HEK293 (cell line): Measurements from ENCODE around the gene C17orf107.

Experiments used
- BCL11A ChIP-seq: fragments of 450-650 bp; formaldehyde crosslinking; IDR thresholded peaks from 2 replicates; pipeline ENCODE4 v1.5.1; 2016; ENCODE audit warnings: low read depth, missing biosample characterization, missing genetic modification characterization
- HOXD13 ChIP-seq: sonication (generic); formaldehyde crosslinking; IDR thresholded peaks from 2 replicates; pipeline ENCODE4 v1.8.0; 2022; ENCODE audit warnings: missing genetic modification reagents, borderline replicate concordance
- INSM2 ChIP-seq: fragments of 450-650 bp; formaldehyde crosslinking; IDR thresholded peaks from 2 replicates; pipeline ENCODE4 v1.5.1; 2016; ENCODE audit warnings: missing biosample characterization, missing genetic modification characterization
- KLF16 ChIP-seq: fragments of 450-650 bp; formaldehyde crosslinking; IDR thresholded peaks from 2 replicates; pipeline ENCODE4 v1.5.1; 2017; ENCODE audit warnings: missing biosample characterization, missing genetic modification characterization
- KLF7 ChIP-seq: fragments of 450-650 bp; formaldehyde crosslinking; IDR thresholded peaks from 2 replicates; pipeline ENCODE4 v1.5.1; 2016; ENCODE audit warnings: missing biosample characterization, missing genetic modification characterization, borderline replicate concordance
- SCRT2 ChIP-seq: fragments of 450-650 bp; formaldehyde crosslinking; IDR thresholded peaks from 2 replicates; pipeline ENCODE4 v1.5.1; 2016; ENCODE audit warnings: missing biosample characterization, missing genetic modification characterization
- SP2 ChIP-seq: fragments of 450-650 bp; formaldehyde crosslinking; IDR thresholded peaks from 2 replicates; pipeline ENCODE4 v1.5.1; 2016; ENCODE audit warnings: missing biosample characterization, missing genetic modification characterization
- SP3 ChIP-seq: fragments of 450-650 bp; formaldehyde crosslinking; IDR thresholded peaks from 2 replicates; pipeline ENCODE4 v1.5.1; 2016; ENCODE audit warnings: missing biosample characterization, missing genetic modification characterization
- ZBTB10 ChIP-seq: fragments of 450-650 bp; formaldehyde crosslinking; IDR thresholded peaks from 2 replicates; pipeline ENCODE4 v1.5.1; 2016; ENCODE audit warnings: missing biosample characterization, missing genetic modification characterization
- ZBTB7A ChIP-seq: fragments of 450-650 bp; formaldehyde crosslinking; IDR thresholded peaks from 2 replicates; pipeline ENCODE4 v1.5.1; 2016; ENCODE audit warnings: low read depth, missing biosample characterization, missing genetic modification characterization
- ZFP69B ChIP-seq: fragments of 450-650 bp; formaldehyde crosslinking; IDR thresholded peaks from 2 replicates; pipeline ENCODE4 v1.5.1; 2016; ENCODE audit warnings: missing biosample characterization, missing genetic modification characterization
- ZIC2 ChIP-seq: fragments of 450-650 bp; formaldehyde crosslinking; IDR thresholded peaks from 2 replicates; pipeline ENCODE4 v1.5.1; 2016; ENCODE audit warnings: missing biosample characterization, missing genetic modification characterization
- ZNF10 ChIP-seq: fragments of 450-650 bp; formaldehyde crosslinking; IDR thresholded peaks from 2 replicates; pipeline ENCODE4 v1.5.1; 2017; ENCODE audit warnings: missing biosample characterization, missing genetic modification characterization
- ZNF138 ChIP-seq: fragments of 450-650 bp; formaldehyde crosslinking; IDR thresholded peaks from 2 replicates; pipeline ENCODE4 v1.5.1; 2016; ENCODE audit warnings: missing biosample characterization, missing genetic modification characterization, borderline replicate concordance
- ZNF202 ChIP-seq: fragments of 450-650 bp; formaldehyde crosslinking; IDR thresholded peaks from 2 replicates; pipeline ENCODE4 v1.5.1; 2016; ENCODE audit warnings: missing biosample characterization, missing genetic modification characterization, borderline replicate concordance
- ZNF280C ChIP-seq: fragments of 450-650 bp; formaldehyde crosslinking; IDR thresholded peaks from 2 replicates; pipeline ENCODE4 v1.5.1; 2016; ENCODE audit warnings: missing biosample characterization, missing genetic modification characterization
- ZNF280D ChIP-seq: fragments of 450-650 bp; formaldehyde crosslinking; IDR thresholded peaks from 2 replicates; pipeline ENCODE4 v1.5.1; 2016; ENCODE audit warnings: missing biosample characterization, missing genetic modification characterization
- ZNF302 ChIP-seq: fragments of 450-650 bp; formaldehyde crosslinking; IDR thresholded peaks from 2 replicates; pipeline ENCODE4 v1.5.1; 2016; ENCODE audit warnings: missing biosample characterization, missing genetic modification characterization, low read depth
- ZNF354C ChIP-seq: fragments of 450-650 bp; formaldehyde crosslinking; IDR thresholded peaks from 2 replicates; pipeline ENCODE4 v1.5.1; 2016; ENCODE audit warnings: missing biosample characterization, missing genetic modification characterization, low read depth, borderline replicate concordance
- ZNF529 ChIP-seq: fragments of 450-650 bp; formaldehyde crosslinking; IDR thresholded peaks from 2 replicates; pipeline ENCODE4 v1.5.1; 2017; ENCODE audit warnings: missing genetic modification characterization, missing biosample characterization; ENCODE audit not compliant: insufficient replicate concordance
- ZNF561 ChIP-seq: fragments of 450-650 bp; IDR thresholded peaks from 2 replicates; pipeline ENCODE4 v1.5.1; 2018; ENCODE audit warnings: missing biosample characterization, missing genetic modification characterization, borderline replicate concordance
- ZNF585B ChIP-seq: fragments of 450-650 bp; formaldehyde crosslinking; IDR thresholded peaks from 2 replicates; pipeline ENCODE4 v1.5.1; 2016; ENCODE audit warnings: missing biosample characterization, missing genetic modification characterization
- ZNF626 ChIP-seq: fragments of 450-650 bp; sonication (Bioruptor Pico); formaldehyde crosslinking; IDR thresholded peaks from 2 replicates; pipeline ENCODE4 v1.5.1; 2018; ENCODE audit warnings: missing biosample characterization, missing genetic modification characterization, inconsistent platforms
- ZNF670 ChIP-seq: fragments of 450-650 bp; formaldehyde crosslinking; IDR thresholded peaks from 2 replicates; pipeline ENCODE4 v1.5.1; 2016; ENCODE audit warnings: missing biosample characterization, missing genetic modification characterization, low read depth
- ZNF704 ChIP-seq: fragments of 450-650 bp; formaldehyde crosslinking; IDR thresholded peaks from 2 replicates; pipeline ENCODE4 v1.5.1; 2016; ENCODE audit warnings: missing biosample characterization, missing genetic modification characterization
- ZNF768 ChIP-seq: fragments of 450-650 bp; formaldehyde crosslinking; IDR thresholded peaks from 2 replicates; pipeline ENCODE4 v1.5.1; 2018; ENCODE audit warnings: missing biosample characterization, mild to moderate bottlenecking, missing genetic modification characterization
- ZNF785 ChIP-seq: fragments of 450-650 bp; formaldehyde crosslinking; IDR thresholded peaks from 2 replicates; pipeline ENCODE4 v1.5.1; 2016; ENCODE audit warnings: missing biosample characterization, missing genetic modification characterization
- ZNF792 ChIP-seq: fragments of 450-650 bp; formaldehyde crosslinking; IDR thresholded peaks from 2 replicates; pipeline ENCODE4 v1.5.1; 2016; ENCODE audit warnings: missing biosample characterization, missing genetic modification characterization
- ZXDB ChIP-seq: fragments of 450-650 bp; formaldehyde crosslinking; IDR thresholded peaks from 2 replicates; pipeline ENCODE4 v1.5.1; 2016; ENCODE audit warnings: missing biosample characterization, missing genetic modification characterization

Gene C17orf107

GRCh38 chr17:4939796-4940554, 40.6 kb downstream of the C17orf107 start, which contains the start of the genes RNF167 and SLC25A11 (continued):
- TF ChIP-seq ZNF792 (tag by site-specific recombination) (no peak), BCL11A (tag by site-specific recombination) (no peak), ZNF202 (tag by site-specific recombination) (no peak), ZIC2 (tag by site-specific recombination) (no peak), ZNF354C (tag by site-specific recombination) (no peak), KLF7 (tag by site-specific recombination) (peak; percentile 68; the same call in 1 of the 2 replicates), ZNF561 (tag by site-specific recombination) (peak; percentile 82; the same call in 1 of the 2 replicates), ZFP69B (tag by site-specific recombination) (no peak; the same call in 1 of the 2 replicates), SP2 (tag by site-specific recombination) (peak; percentile 93), SCRT2 (tag by site-specific recombination) (peak; percentile 31; the same call in 1 of the 2 replicates), KLF16 (peak; percentile 98), ZNF302 (tag by site-specific recombination) (no peak), ZNF138 (tag by site-specific recombination) (no peak), ZNF704 (tag by site-specific recombination) (no peak), ZNF280D (no peak), ZXDB (tag by site-specific recombination) (peak; percentile 84), ZBTB10 (tag by site-specific recombination) (no peak), INSM2 (tag by site-specific recombination) (peak; percentile 47; the same call in 1 of the 2 replicates), HOXD13 (CRISPR knock-in tag) (no peak), ZNF585B (tag by site-specific recombination) (no peak), ZNF10 (tag by site-specific recombination) (peak; percentile 82), ZNF768 (no peak), ZNF670 (tag by site-specific recombination) (no peak), ZNF529 (tag by site-specific recombination) (no peak), ZNF785 (no peak), ZBTB7A (tag by site-specific recombination) (0 out of 2 replicates have a peak, but pooled peaks have one; percentile 48), ZNF280C (tag by site-specific recombination) (no peak), SP3 (peak; percentile 94), ZNF626 (tag by site-specific recombination) (no peak)
